ENCODE data around the gene PDCD1. TPM values are rescaled to one million over a fixed set of nuclear protein-coding genes. Genes with fewer than 3 reads are reported as not detected.

PDCD1 gene
- total RNA-seq, 2 experiments from 2014 or later, result 2.4 to 2.5 TPM

DNA sequence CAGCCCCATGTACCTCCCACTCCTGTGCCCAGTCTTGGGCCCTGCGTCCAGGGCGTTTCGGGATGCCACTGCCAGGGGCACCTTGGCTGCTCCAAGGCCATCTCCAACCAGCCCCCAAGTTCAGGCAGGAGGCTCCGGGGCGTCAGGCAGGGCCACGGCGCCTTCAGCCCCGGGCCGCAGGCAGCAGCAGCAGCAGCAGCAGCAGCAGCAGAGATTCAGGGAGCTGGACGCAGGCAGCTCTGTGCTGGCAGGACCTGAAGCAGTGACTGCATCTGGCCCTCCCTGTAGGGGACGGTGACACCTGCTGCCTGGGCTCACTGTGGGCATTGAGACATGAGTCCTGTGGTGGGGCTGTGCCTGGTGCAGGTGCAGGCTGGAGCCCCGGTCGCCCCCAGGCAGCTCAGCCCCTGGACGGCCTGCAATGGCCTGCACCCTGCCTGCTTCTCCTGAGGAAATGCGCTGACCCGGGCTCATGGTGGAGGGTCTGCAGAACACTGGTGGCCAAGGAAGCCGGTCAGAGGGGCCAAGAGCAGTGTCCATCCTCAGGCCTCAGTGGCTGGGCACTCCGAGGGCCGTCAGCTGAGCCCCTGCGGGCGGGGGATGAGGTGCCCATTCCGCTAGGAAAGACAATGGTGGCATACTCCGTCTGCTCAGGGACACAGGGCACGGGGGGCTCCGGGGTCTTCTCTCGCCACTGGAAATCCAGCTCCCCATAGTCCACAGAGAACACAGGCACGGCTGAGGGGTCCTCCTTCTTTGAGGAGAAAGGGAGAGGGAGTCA is 8.0 kb downstream of the PDCD1 start:
- POLR2A ChIA-PET, result no interaction called here
- DNase-seq (no peak), ATAC-seq (no peak)
- Mint-ChIP-seq H3K27me3 (ENCODE audit: low read depth) (no peaks in the 10 kb centered on the region), H3K4me1 (ENCODE audit: low read depth) (peaks cover 8% of the 10 kb centered on the region), H3K9me3 (ENCODE audit: insufficient read depth) (no peaks in the 10 kb centered on the region), H3K4me3 (no peak overlapping the region), H3K36me3 (ENCODE audit: low read depth) (no peaks in the 10 kb centered on the region), H3K27ac (no peak overlapping the region)
- CTCF ChIA-PET, result no interaction called here

DNA sequence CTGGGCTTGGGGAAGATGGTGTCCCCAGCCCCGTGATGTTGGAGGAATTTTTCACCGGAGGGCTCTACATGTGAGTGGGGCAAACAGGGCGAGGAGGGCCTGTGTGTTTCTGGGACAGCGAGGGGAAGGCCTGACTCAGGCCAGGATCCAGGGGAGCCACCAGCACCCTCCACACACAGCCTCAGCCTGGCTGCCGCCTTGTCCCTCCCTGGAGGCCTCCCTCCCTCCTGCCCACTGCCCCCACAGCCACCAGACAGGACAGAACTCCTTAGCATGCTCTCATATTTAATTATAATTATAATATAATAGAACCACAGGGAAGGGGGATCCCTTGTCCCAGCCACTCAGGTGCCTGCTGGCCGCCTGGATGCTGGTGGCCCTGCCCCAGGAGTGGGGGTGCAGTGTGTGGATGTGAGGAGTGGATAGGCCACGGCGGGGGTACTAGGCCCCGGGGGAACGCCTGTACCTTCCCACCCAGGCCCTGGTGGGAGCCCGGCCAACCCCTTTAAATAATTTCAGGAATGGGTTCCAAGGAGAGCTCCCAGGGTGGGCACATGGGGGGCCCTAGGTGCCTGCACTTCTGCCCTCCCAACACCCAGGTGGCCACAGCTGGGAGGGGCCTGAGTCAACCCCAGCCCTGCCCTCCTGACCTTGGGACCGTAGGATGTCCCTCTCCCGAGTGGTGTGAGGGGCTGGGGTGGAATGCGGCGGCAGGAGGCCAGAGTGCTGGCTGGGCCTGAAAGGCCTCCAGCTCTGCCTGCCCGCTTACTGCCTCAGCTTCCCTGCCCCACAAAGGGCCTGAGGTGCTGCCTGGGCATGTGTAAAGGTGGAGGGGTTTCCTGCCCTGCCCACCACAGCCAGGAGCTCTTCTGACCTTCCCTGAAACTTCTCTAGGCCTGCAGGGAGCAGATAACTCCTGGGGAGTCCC is 8.8 kb downstream of the PDCD1 start:
- H3K36me3 Mint-ChIP-seq (ENCODE audit: low read depth), result no peaks in the 10 kb centered on the region
- no peak overlapping the region for H3K4me3 Mint-ChIP-seq
- H3K27ac Mint-ChIP-seq, result no peak overlapping the region
- ATAC-seq, result no peak
- ChIA-PET POLR2A (no interaction called here), CTCF (no interaction called here)
- H3K27me3 Mint-ChIP-seq (ENCODE audit: low read depth), result peaks cover 4% of the 10 kb centered on the region
- no peak for DNase-seq
- peaks cover 15% of the 10 kb centered on the region for H3K4me1 Mint-ChIP-seq (ENCODE audit: low read depth)
- H3K9me3 Mint-ChIP-seq (ENCODE audit: insufficient read depth), result no peaks in the 10 kb centered on the region

GRCh38 chr2:241848761-241849615 is 9.7 kb downstream of the PDCD1 start:
- ChIA-PET POLR2A (no interaction called here), CTCF (no interaction called here)
- Mint-ChIP-seq H3K4me3 (no peak overlapping the region), H3K36me3 (ENCODE audit: low read depth) (no peaks in the 10 kb centered on the region), H3K4me1 (ENCODE audit: low read depth) (peaks cover 22% of the 10 kb centered on the region), H3K9me3 (ENCODE audit: insufficient read depth) (no peaks in the 10 kb centered on the region), H3K27me3 (ENCODE audit: low read depth) (peaks cover 4% of the 10 kb centered on the region), H3K27ac (no peak overlapping the region)
- no peak for ATAC-seq
- DNase-seq, result no peak

DNA sequence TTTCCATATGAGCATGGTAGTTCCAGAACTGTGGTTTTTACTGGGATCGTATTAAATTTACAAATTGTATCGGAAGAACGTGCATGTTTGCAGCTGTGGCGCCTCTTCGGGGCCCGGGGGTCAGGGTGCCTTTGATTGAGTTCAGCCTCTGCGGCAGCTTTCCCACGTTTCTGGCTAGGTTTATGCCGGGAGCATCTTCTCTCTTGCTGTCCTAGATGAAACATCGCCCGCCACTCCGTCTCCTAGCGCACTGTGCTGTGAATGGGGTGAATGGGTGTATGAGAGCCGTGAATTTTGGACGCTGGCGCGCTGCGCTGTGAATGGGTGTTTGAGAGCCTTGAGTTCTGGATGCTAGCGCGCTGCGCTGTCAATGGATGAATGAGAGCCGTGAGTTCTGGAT is 12.3 kb downstream of the PDCD1 start:
- ATAC-seq (no peak), DNase-seq (no peak)
- peaks cover 34% of the 10 kb centered on the region for H3K4me1 Mint-ChIP-seq (ENCODE audit: low read depth)
- peaks cover 4% of the 10 kb centered on the region for H3K27me3 Mint-ChIP-seq (ENCODE audit: low read depth)
- no peak overlapping the region for H3K4me3 Mint-ChIP-seq
- H3K9me3 Mint-ChIP-seq (ENCODE audit: insufficient read depth), result no peaks in the 10 kb centered on the region
- H3K36me3 Mint-ChIP-seq (ENCODE audit: low read depth), result no peaks in the 10 kb centered on the region
- H3K27ac Mint-ChIP-seq, result no peak overlapping the region
- ChIA-PET POLR2A (no interaction called here), CTCF (no interaction called here)

DNA sequence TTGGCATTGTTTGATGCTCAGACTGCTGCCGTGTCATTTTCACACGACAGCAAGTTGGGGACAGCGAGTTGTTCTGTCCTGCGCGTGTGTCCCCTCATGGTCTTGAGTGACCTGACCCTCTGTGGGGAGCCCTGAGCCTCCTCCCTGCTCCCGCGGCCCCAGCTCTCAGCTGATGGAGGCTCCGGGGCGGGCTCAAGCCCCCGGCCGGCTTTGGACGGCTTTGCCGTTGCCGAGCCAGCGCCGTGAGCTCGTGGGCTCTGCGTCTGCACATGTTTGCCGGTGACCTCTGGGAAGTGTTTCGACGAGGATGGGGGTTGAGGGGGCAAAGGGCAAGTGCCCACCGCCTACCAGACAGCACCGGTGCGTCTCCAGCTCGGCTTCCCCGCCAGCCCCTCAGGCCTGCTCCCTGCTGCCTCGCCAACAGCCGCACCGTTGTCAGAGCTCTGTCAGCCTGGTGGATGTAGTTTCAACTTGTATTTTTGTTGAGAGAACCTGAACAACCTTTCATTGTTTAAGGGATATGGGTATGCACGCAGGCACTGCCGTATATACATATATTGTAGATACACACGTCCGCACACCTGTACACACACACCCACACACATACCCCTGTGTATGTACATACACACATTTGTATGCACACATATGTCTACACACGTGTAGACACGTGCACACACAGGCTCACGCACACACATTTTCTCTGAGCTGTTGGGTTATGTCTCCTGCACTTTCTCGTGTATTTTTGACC is 13.7 kb downstream of the PDCD1 start:
- ChIA-PET POLR2A (interaction anchor here (1.0 to 1.2 kb wide), 4 partner anchors 10 to 158 kb away, joined by 3 to 5 read pairs (median 4); partner anchors contain the start of genes DTYMK and PDCD1), CTCF (interaction anchor here (1.0 to 1.3 kb wide), 2 partner anchors 15 to 185 kb away, joined by 3 to 4 read pairs; no protein-coding TSS in a partner anchor)
- Mint-ChIP-seq H3K4me1 (ENCODE audit: low read depth) (peaks cover 34% of the 10 kb centered on the region), H3K9me3 (ENCODE audit: insufficient read depth) (no peaks in the 10 kb centered on the region), H3K36me3 (ENCODE audit: low read depth) (no peaks in the 10 kb centered on the region), H3K4me3 (peak overlapping the region; percentile 66), H3K27me3 (ENCODE audit: low read depth) (peaks cover 10% of the 10 kb centered on the region), H3K27ac (peak overlapping the region; percentile 34)
- ATAC-seq (no peak), DNase-seq (no peak)

DNA sequence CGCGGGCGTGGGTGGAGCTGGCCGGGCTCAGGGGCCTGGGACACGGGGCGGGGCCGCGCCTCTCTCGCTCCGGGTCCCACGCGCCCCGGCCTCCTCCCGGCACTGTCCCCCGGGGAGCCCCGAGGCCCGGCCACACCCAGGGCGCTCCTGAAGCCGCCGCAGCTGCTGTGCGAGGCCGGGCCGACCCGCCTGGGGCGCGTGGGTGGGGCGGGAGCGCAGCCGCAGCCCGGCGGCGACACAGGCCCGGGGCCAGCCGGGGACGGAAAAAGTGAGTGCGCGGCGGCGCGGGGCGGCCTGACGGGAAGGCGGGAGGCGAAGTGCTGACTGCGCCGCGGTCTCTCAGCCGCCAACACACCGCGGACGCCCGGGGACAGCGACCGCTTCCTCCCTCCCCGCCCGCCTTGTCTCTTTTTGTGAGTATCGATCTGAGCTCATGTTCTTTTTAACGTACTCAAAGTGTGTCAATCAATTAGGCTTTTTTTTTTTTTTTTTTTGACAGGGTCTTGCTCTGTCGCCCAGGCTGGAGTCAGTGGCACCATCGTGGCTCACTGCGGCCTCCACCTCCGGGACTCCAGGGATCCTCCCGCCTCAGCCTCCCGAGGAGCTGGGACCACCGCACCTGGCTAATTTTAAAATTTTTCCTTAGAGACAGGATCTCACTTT is 14.5 kb downstream of the PDCD1 start:
- Mint-ChIP-seq H3K4me1 (ENCODE audit: low read depth) (peaks cover 34% of the 10 kb centered on the region), H3K27me3 (ENCODE audit: low read depth) (peaks cover 14% of the 10 kb centered on the region), H3K27ac (peak overlapping the region; percentile 81), H3K36me3 (ENCODE audit: low read depth) (no peaks in the 10 kb centered on the region), H3K4me3 (peak overlapping the region; percentile 66), H3K9me3 (ENCODE audit: insufficient read depth) (no peaks in the 10 kb centered on the region)
- ChIA-PET CTCF (interaction anchor here (1.0 to 1.3 kb wide), 3 partner anchors 16 to 185 kb away, joined by 3 to 4 read pairs (median 4); no protein-coding TSS in a partner anchor), POLR2A (interaction anchor here (1.0 to 1.2 kb wide), 4 partner anchors 11 to 157 kb away, joined by 3 to 5 read pairs (median 4); partner anchors contain the start of genes DTYMK and PDCD1)
- DNase-seq, result peak; percentile 83
- ATAC-seq, result peak; percentile 89

- Mint-ChIP-seq H3K27me3 (ENCODE audit: low read depth) (peaks cover 17% of the 10 kb centered on the region), H3K4me1 (ENCODE audit: low read depth) (peaks cover 36% of the 10 kb centered on the region), H3K4me3 (peak overlapping the region; percentile 70), H3K9me3 (ENCODE audit: insufficient read depth) (no peaks in the 10 kb centered on the region), H3K36me3 (ENCODE audit: low read depth) (no peaks in the 10 kb centered on the region), H3K27ac (peak overlapping the region; percentile 74)
- POLR2A ChIA-PET, result interaction anchor here (1.2 kb wide), 1 partner anchor 17 kb away, joined by 5 read pairs; no protein-coding TSS in a partner anchor
- CTCF ChIA-PET, result interaction anchor here (1.0 kb wide), 1 partner anchor 35 kb away, joined by 4 read pairs; no protein-coding TSS in a partner anchor
- no peak for ATAC-seq
- DNase-seq, result no peak
These were observed 15.2 kb downstream of the PDCD1 start for GRCh38 chr2:241843321-241844065.

GRCh38 chr2:241842620-241843211 is 16.0 kb downstream of the PDCD1 start:
- ATAC-seq (peak; percentile 54), DNase-seq (peak; percentile 67)
- Mint-ChIP-seq H3K27ac (peak overlapping the region; percentile 74), H3K27me3 (ENCODE audit: low read depth) (peaks cover 23% of the 10 kb centered on the region), H3K4me1 (ENCODE audit: low read depth) (peaks cover 36% of the 10 kb centered on the region), H3K4me3 (peak overlapping the region; percentile 70), H3K9me3 (ENCODE audit: insufficient read depth) (no peaks in the 10 kb centered on the region), H3K36me3 (ENCODE audit: low read depth) (no peaks in the 10 kb centered on the region)
- CTCF ChIA-PET, result no interaction called here
- POLR2A ChIA-PET, result no interaction called here

- ATAC-seq, result no peak
- Mint-ChIP-seq H3K27me3 (ENCODE audit: low read depth) (peaks cover 30% of the 10 kb centered on the region), H3K36me3 (ENCODE audit: low read depth) (no peaks in the 10 kb centered on the region), H3K4me1 (ENCODE audit: low read depth) (peaks cover 36% of the 10 kb centered on the region), H3K4me3 (no peak overlapping the region), H3K9me3 (ENCODE audit: insufficient read depth) (no peaks in the 10 kb centered on the region), H3K27ac (no peak overlapping the region)
- no peak for DNase-seq
- CTCF ChIA-PET, result interaction anchor here (1.8 kb wide), 1 partner anchor 16 kb away, joined by 5 read pairs; no protein-coding TSS in a partner anchor
- POLR2A ChIA-PET, result no interaction called here
These were observed 16.7 kb downstream of the PDCD1 start for GRCh38 chr2:241842067-241842415.
